Measurements from ENCODE around the gene LYSMD2. TPM values are rescaled to one million over a fixed set of nuclear protein-coding genes. Genes with fewer than 3 reads are reported as not detected.
"Not testable (repeated sequence)": the region's sequence is repeated elsewhere in the genome, so short reads cannot be mapped to it uniquely, and the experiment has no call there.

The LYSMD2 gene, protein sequence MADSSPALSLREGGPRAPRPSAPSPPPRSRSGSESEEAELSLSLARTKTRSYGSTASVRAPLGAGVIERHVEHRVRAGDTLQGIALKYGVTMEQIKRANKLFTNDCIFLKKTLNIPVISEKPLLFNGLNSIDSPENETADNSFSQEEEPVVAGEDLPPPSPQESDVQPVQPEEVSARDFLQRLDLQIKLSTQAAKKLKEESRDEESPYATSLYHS
- total RNA-seq (1 to 10 TPM; 5.0 to 9.5 (median 6.3) TPM), polyA plus RNA-seq (10 to 100 TPM; 10.0 to 29.7 TPM)

DNA sequence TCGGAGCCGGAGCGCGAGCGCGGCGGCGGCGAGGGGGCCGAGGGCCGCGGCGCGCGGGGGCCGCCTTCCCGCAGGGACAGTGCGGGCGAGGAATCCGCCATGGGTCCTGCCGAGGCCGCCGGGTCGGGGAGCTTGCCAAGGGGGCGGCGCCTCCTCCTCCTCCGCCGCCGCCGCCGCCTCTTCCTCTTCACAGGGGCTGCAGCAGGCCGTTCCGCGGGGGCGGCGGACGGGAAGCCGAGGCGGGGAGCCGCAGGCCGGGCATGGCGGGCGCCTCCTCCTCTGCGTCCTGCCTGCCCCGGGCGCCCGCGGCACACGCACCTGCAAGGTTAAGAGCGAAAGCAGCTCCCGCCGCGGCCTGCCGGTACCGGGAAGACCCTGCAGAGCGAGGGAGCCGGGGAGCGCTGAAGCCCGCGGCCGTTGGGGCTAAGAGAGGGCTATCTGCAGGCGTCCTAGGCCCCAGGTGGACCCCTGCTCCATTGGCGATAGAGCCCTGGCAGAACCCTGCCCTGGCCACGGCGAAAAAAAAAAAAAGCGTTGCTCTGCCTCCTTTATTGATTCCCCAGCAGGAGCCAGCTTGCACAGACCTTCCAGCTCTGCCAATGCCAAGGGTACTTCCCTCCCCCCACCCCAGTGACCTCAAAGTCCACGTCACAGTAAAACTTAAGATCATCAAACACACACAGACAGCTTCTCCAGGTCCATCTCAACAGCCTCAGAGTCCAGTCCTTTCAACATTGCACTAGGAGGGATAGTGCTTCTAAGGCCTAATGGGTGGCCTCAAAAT lies at the start of gene LYSMD2:
LYSMD2 (minus strand) TSS at position 134 of the 784 bp plus-strand sequence; CDS start at position 101, 33 bp downstream.
- Histone ChIP-seq H3K4me1 (peaks cover 0 to 8% (median under 1%) of the 10 kb centered on the region in 3 donors), H3K36me3 (no peaks in the 10 kb centered on the region), H3K27ac (peak within 1 kb of the TSS; percentile 47 to 88 (median 86)), H3K9me3 (no peaks in the 10 kb centered on the region), H3K4me3 (peak within 1 kb of the TSS; percentile 73 to 86 (median 80)), H3K27me3 (no peaks in the 10 kb centered on the region)
- TF ChIP-seq, protein P1, sequence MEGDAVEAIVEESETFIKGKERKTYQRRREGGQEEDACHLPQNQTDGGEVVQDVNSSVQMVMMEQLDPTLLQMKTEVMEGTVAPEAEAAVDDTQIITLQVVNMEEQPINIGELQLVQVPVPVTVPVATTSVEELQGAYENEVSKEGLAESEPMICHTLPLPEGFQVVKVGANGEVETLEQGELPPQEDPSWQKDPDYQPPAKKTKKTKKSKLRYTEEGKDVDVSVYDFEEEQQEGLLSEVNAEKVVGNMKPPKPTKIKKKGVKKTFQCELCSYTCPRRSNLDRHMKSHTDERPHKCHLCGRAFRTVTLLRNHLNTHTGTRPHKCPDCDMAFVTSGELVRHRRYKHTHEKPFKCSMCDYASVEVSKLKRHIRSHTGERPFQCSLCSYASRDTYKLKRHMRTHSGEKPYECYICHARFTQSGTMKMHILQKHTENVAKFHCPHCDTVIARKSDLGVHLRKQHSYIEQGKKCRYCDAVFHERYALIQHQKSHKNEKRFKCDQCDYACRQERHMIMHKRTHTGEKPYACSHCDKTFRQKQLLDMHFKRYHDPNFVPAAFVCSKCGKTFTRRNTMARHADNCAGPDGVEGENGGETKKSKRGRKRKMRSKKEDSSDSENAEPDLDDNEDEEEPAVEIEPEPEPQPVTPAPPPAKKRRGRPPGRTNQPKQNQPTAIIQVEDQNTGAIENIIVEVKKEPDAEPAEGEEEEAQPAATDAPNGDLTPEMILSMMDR (IDR thresholded peaks at IDR 0.05): no peak
- ATAC-seq (peak; percentile 83 to 92 (median 89)), DNase-seq (peak; percentile 70 to 90 (median 79)), FAIRE-seq (no peak)
- WGBS, 2 donors: 0% methylated on average over 24 to 67 of the region's 67 CpGs
- intact Hi-C loops (cut with DNase I): loop anchor here in 1 of 3 donors (10.0 kb wide), 1 partner anchor 183 kb away; no protein-coding TSS in a partner anchor

DNA sequence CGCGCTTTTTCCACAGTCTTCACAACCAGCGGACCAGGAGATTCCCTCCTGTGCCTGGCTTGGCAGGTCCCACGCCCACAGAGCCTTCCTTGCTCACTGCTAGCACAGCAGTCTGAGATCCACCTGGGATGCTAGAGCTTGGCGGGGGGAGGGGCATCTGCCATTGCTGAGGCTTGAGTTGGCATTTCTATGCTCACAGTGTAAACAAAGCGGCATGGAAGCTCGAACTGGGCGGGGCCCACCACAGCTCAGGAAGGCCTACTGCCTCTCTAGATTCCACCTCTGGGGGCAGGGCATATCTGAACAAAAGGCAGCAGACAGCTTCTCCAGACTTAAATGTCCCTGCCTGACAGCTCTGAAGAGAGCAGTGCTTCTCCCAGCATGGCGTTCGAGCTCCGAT lies 49.7 kb upstream of the LYSMD2 start:
- FAIRE-seq; H3K27ac ChIP-seq; H3K36me3 ChIP-seq; H3K4me1 ChIP-seq; ATAC-seq; H3K27me3 ChIP-seq; DNase-seq; intact Hi-C loops (cut with DNase I); H3K9me3 ChIP-seq; H3K4me3 ChIP-seq: not testable (repeated sequence)
- 95 to 97% methylated on average over 11 of the region's 11 CpGs for WGBS, 2 donors

DNA sequence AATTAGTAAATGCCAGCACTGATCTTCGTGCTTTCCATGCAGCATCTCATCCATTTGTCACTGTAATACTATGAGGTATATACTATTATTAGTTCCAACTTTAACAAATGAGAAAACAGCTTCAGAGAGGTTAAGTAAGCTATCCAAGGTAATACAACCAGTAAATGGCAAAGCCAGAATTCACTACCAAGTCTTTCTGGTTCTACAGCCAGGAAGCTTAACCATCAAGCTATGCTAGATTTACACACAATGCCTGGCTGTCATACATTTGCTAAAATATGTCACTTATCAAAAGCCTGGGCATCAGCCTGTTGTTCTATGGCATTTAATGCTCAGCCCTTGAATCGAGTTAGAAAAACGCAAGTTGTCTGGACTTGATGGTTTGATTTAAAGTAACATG lies 46.5 kb upstream of the LYSMD2 start:
- WGBS, 2 donors: 91 to 93% methylated on average over 3 of the region's 3 CpGs
- H3K36me3 ChIP-seq: no peaks in the 10 kb centered on the region
- no peak overlapping the region for H3K27ac ChIP-seq
- no peaks in the 10 kb centered on the region for H3K27me3 ChIP-seq
- no peak overlapping the region for H3K4me3 ChIP-seq
- TF ChIP-seq, protein P1 (IDR thresholded peaks at IDR 0.05): no peak
- ATAC-seq (no peak), FAIRE-seq (no peak), DNase-seq (no peak)
- intact Hi-C loops (cut with DNase I): no loop called here
- no peaks in the 10 kb centered on the region for H3K9me3 ChIP-seq
- no peaks in the 10 kb centered on the region for H3K4me1 ChIP-seq

DNA sequence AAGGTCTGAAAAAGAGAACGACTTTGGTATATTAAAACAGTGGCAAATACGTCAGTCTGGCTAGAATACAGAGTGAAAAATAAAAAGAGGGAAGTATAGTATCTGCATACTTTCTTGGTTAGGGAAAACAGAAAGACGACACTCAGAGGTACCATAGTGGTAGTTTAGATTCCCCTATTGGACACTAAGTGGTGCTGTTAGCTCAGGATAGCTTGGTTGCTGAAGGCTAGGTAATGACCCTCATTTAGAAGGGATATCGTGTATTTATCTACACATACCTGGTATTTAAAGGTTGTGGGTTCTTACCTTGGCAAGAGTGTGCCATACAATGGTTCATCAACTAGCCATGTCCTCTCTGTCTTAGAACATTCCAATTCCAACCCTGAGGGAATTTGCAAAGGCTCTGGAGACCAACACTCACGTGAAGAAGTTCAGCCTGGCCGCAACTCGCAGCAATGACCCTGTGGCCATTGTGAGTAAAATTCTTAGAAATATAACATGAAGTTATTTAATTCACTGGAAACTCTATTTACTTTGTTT lies 45.0 kb upstream of the LYSMD2 start:
- Histone ChIP-seq H3K27me3 (no peaks in the 10 kb centered on the region), H3K4me1 (no peaks in the 10 kb centered on the region), H3K9me3 (no peaks in the 10 kb centered on the region), H3K36me3 (no peaks in the 10 kb centered on the region), H3K27ac (no peak overlapping the region), H3K4me3 (no peak overlapping the region)
- no peak for ATAC-seq
- WGBS, 2 donors: 85% methylated on average over 7 of the region's 7 CpGs
- no peak for DNase-seq
- TF ChIP-seq, protein P1 (IDR thresholded peaks at IDR 0.05): no peak
- intact Hi-C loops (cut with DNase I): no loop called here
- FAIRE-seq: no peak

DNA sequence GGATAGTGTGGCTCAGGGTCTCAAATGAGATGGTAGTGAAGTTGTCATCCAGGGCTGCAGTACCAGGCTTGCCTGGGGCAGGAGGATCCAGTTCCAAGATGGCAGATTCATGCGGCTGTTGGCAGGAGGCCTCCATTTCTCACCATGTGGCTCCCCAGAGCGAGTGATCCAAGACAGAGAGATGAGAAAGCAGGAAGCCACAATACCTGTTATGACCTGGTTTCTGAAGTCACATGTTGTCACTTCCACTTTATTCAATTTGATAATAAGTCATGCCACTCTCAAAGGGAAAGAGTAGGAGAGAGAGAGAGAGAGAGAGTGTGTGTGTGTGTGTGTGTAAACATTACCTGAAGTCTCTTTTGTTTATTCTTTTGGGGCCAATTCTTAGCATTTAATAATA lies 44.1 kb upstream of the LYSMD2 start:
- Histone ChIP-seq H3K36me3 (no peaks in the 10 kb centered on the region), H3K27ac (no peak overlapping the region), H3K4me1 (no peaks in the 10 kb centered on the region), H3K27me3 (no peaks in the 10 kb centered on the region), H3K9me3 (no peaks in the 10 kb centered on the region), H3K4me3 (no peak overlapping the region)
- TF ChIP-seq, protein P1 (IDR thresholded peaks at IDR 0.05): no peak
- ATAC-seq (no peak), DNase-seq (no peak), FAIRE-seq (no peak)
- 50 to 92% methylated on average over 2 of the region's 2 CpGs for WGBS, 2 donors
- intact Hi-C loops (cut with DNase I): no loop called here
